Gastrocnemius medialis (tissue), 4 donors: Measurements from ENCODE around the gene RNF141. TPM values are rescaled to one million over a fixed set of nuclear protein-coding genes. Genes with fewer than 3 reads are reported as not detected.
A peak's percentile ranks its signal among the peaks of the same experiment; 100 is the strongest.

Experiments used
- ATAC-seq, 2 donors: fragments of 150-250 bp; one replicate each; pipeline ENCODE4 v1.9.1; 2016
- DNase-seq, 2 donors: peaks; one replicate each; pipeline ENCODE4 v3.0.0-alpha.2; 2019
- H3K27ac ChIP-seq, 4 donors: fragments of 200-600 bp; sonication (generic); 1 replicate in 1 of 4; 2 replicates in 3 of 4; pipeline ENCODE4 v1.5.1; 2016 to 2018; ENCODE audit warnings: mild to moderate bottlenecking in 2 of 4, moderate library complexity in 1 of 4
- H3K27me3 ChIP-seq, 3 donors: fragments of 200-600 bp; sonication (generic) in 2 of 3; 1 replicate in 1 of 3; 2 replicates in 2 of 3; pipeline versions ENCODE4 v1.5.1 to v1.6.0; 2016 to 2019; ENCODE audit warnings: mild to moderate bottlenecking in 1 of 3, moderate library complexity in 1 of 3
- H3K36me3 ChIP-seq, 2 donors: fragments of 200-600 bp; sonication (generic) in 1 of 2; one replicate each; pipeline ENCODE4 v1.5.1; 2017 to 2018
- H3K4me1 ChIP-seq, 2 donors: fragments of 200-600 bp; sonication (generic) in 1 of 2; one replicate each; pipeline ENCODE4 v1.5.1; 2016 to 2017; ENCODE audit warnings: mild to moderate bottlenecking in 2 of 2
- H3K4me3 ChIP-seq, 4 donors: fragments of 200-600 bp; sonication (generic) in 3 of 4; 1 replicate in 1 of 4; 2 replicates in 3 of 4; pipeline ENCODE4 v1.5.1; 2016 to 2019; ENCODE audit warnings: mild to moderate bottlenecking in 2 of 4
- H3K9me3 ChIP-seq, 3 donors: fragments of 200-600 bp; sonication (generic) in 2 of 3; 1 replicate in 1 of 3; 2 replicates in 2 of 3; pipeline ENCODE4 v1.5.1; 2016 to 2019
- POLR2A ChIP-seq, 2 donors: fragments of 450-650 bp; IDR thresholded peaks; one replicate each; pipeline ENCODE4 v1.6.1; 2017; ENCODE audit warnings: antibody characterized with exemption in 2 of 2, mild to moderate bottlenecking in 2 of 2, moderate library complexity in 2 of 2
- in situ Hi-C, 4 donors: fragments of 200-750 bp; cut with MboI; loops; one replicate each; pipeline versions ENCODE4 v1.15.0 to v1.8.0; 2017; ENCODE audit warnings: low sequenced_read_pairs in 4 of 4
- intact Hi-C: fragments of 100-400 bp; cut with DNase I; formaldehyde crosslinking; loops from one replicate; pipeline ENCODE4 v1.15.1; 2023; ENCODE audit warnings: low total_unique reads
- total RNA-seq, 4 donors: library from RNA; depleted of rRNA; stranded (reverse); fragments of >200 nt; gene quantifications; one replicate each; pipeline versions ENCODE4 v1.1.0 to v1.2.3, GENCODE V29; 2016
- TF ChIP-seq, protein P1 (sequence below), 5 experiments: fragments of 450-650 bp in 3 of 5; fragments of 200-600 bp in 2 of 5; sonication (generic) in 2 of 5; IDR thresholded peaks in 4 of 5; conservative IDR thresholded peaks in 1 of 5; 1 replicate in 4 of 5; 2 replicates in 1 of 5; pipeline ENCODE4 v1.5.1; 2016 to 2019; ENCODE audit warnings: antibody characterized with exemption in 5 of 5, mild to moderate bottlenecking in 3 of 5, moderate library complexity in 3 of 5

RNF141 gene
- total RNA-seq, 4 donors from 2014 or later = 16.8 to 38.2 (median 19.0) TPM

DNA sequence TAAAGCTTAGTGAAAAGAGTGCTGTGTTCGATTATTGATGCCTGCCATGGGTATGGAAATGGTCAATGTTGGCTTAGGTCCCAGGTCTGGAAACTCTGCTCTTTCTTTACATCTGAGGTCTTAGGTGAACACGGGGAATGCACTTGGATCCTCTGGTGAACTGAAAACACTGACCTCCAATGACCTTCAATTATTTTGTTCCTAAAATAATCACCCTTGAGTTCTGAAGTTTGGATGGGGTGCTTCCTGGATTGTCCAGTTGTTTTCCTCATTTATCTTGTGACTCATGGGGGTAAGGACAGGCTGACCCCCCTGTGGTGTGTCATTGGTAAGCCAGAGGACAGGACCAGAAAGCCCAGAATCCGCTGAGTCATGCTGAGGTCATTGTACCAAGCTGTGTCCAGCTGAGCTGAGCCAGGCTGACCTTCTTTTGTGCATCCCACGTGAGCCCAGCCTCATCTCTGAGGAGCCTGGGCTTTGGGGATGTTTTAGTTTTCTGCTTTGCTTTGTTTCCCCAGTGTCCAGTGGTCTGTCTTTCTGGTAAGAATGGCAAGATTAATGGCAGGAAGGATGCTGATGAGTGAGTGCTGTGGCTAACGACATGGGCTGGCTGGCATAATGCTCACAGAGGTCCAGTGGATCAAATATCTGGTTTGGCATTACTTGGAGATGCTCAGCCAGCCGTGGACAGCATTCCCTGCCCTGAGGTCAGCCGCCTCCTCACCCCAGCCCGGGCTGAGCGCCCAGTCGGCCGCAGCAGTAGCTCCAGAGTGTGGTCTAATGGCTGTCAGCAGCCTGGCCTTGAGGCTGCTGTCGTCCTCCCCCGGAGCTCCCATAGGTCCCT is 50.4 kb downstream of the RNF141 start:
- Histone ChIP-seq H3K27me3 (no peaks in the 10 kb centered on the region), H3K4me1 (peaks cover 28 to 29% of the 10 kb centered on the region in 2 donors), H3K36me3 (peaks cover 3 to 61% of the 10 kb centered on the region in 2 donors), H3K9me3 (no peaks in the 10 kb centered on the region), H3K4me3 (no peak overlapping the region), H3K27ac (peak overlapping the region; percentile 86 to 90 (median 88))
- in situ Hi-C loops = no loop called here
- peak; percentile 95 to 96 for DNase-seq
- intact Hi-C loops = loop anchor here (1.0 to 5.0 kb wide), 4 partner anchors 35 to 247 kb away; partner anchors contain the start of gene AMPD3
- peak; percentile 92 to 95 for ATAC-seq
- TF ChIP-seq, protein P1, sequence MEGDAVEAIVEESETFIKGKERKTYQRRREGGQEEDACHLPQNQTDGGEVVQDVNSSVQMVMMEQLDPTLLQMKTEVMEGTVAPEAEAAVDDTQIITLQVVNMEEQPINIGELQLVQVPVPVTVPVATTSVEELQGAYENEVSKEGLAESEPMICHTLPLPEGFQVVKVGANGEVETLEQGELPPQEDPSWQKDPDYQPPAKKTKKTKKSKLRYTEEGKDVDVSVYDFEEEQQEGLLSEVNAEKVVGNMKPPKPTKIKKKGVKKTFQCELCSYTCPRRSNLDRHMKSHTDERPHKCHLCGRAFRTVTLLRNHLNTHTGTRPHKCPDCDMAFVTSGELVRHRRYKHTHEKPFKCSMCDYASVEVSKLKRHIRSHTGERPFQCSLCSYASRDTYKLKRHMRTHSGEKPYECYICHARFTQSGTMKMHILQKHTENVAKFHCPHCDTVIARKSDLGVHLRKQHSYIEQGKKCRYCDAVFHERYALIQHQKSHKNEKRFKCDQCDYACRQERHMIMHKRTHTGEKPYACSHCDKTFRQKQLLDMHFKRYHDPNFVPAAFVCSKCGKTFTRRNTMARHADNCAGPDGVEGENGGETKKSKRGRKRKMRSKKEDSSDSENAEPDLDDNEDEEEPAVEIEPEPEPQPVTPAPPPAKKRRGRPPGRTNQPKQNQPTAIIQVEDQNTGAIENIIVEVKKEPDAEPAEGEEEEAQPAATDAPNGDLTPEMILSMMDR (IDR thresholded peaks at IDR 0.05 in 4 of 5, conservative IDR thresholded peaks at IDR 0.05 in 1 of 5) = no peak

DNA sequence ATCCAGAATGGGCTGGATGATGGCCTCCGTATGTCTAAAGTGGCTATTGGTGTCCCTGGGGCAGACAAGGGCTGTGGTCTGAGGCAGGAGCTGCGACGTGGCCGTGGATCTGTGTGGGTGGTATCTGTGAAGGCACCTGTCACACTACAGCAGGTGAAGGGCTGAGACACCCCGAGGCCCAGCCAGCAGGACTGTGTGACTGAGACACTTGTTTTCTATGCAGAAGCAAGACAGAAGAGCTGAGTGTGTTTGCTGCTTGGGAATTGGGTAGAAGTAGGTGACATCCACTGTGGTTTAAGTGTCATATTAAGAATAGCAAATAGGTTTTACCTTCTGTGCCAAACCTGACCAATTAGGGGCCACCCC is 51.0 kb downstream of the RNF141 start:
- no peak overlapping the region for H3K4me3 ChIP-seq
- H3K36me3 ChIP-seq = peaks cover 3 to 61% of the 10 kb centered on the region in 2 donors
- in situ Hi-C loops = no loop called here
- peak; percentile 46 to 52 for DNase-seq
- H3K27me3 ChIP-seq = no peaks in the 10 kb centered on the region
- H3K4me1 ChIP-seq = peaks cover 28 to 29% of the 10 kb centered on the region in 2 donors
- H3K27ac ChIP-seq = peak overlapping the region; percentile 86 to 90 (median 88)
- intact Hi-C loops = loop anchor here (1.0 to 5.0 kb wide), 4 partner anchors 35 to 247 kb away; partner anchors contain the start of gene AMPD3
- peak; percentile 41 to 42 for ATAC-seq
- TF ChIP-seq, protein P1 (IDR thresholded peaks at IDR 0.05 in 4 of 5, conservative IDR thresholded peaks at IDR 0.05 in 1 of 5) = no peak
- no peak for TF ChIP-seq POLR2A (IDR thresholded peaks at IDR 0.05)
- H3K9me3 ChIP-seq = no peaks in the 10 kb centered on the region

DNA sequence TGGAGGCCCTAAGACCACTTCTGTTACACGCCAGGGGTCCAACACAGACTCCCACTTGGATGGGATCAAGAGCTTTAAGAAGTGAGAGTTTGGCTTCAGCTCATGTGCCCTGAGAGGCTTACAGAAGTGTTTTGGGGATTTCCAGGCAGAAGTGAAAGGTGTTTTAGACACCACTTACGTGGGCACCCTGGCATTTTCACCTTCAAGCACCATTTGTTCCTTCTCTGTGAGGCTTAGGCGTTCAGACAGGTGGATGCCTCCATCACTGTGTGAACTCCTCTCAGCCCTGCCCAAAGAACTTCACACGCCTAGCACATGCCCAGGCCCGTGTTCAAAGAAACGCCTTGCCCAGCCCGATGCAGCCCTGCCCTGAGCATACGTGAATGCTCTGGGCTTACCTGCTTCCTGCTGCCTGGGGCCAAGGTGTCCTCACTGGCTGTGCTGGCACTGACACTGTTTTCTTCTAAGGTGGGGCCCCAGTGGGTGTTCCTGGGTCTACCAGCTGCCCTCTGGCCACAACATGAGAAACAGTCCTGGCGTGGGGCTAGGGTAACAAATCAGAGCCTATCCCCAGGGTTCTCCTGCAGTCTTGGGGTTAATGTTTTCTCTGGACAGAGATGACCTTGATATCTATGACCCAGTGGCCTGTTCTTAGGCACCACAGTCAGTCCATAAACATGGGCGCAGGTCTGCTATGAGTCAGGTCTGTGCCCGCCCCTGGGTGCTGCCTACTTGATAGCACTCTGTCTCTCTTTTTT is 51.9 kb downstream of the RNF141 start:
- Histone ChIP-seq H3K36me3 (peaks cover 3 to 61% of the 10 kb centered on the region in 2 donors), H3K4me1 (peaks cover 28 to 29% of the 10 kb centered on the region in 2 donors), H3K4me3 (no peak overlapping the region), H3K27ac (peak overlapping the region; percentile 86 to 90 (median 88)), H3K9me3 (no peaks in the 10 kb centered on the region), H3K27me3 (no peaks in the 10 kb centered on the region)
- intact Hi-C loops = no loop called here
- in situ Hi-C loops = no loop called here
- ATAC-seq (no peak), DNase-seq (no peak)
- no peak for TF ChIP-seq POLR2A (IDR thresholded peaks at IDR 0.05)
- TF ChIP-seq, protein P1 (IDR thresholded peaks at IDR 0.05 in 4 of 5, conservative IDR thresholded peaks at IDR 0.05 in 1 of 5) = no peak

DNA sequence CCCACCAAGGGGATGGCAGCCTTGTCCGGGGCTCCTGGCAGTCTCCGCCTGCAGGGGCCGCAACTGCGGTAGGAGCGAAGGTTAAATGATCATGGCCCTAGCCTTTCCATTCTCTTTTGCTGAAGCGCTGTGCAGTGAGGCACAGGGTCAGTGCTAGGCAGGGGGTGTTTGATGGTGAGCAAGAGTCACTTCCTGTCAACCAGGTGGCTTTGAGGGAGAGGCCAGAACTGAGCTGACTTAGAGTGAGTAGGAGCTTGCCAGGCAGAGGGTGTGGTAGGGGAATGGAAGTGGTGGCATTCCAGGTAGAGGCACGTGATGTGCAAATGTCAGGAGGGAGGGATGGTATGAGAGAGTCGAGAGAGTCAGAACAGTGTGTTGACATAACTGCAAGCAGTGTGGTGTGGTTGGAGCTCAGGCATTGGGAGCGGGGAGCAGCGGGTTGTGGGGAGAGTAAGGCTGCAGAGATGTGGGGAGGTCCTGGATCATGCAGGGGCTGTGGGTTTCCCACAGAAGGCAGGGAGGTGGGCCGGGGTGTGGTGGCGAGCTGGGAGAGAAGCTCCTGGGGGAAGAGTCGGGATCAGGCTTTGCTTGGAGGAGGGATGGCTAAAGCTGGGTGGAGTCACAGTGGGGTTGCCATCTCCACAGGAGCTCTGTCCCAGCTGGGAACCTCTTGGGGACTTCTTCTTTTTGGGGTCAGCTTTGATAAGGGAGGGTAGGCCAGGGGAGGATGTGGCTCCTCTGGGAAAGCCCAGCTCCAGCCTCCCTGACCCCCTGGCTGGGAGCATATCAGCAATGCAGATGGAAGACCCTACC is 52.7 kb downstream of the RNF141 start:
- TF ChIP-seq, protein P1 (IDR thresholded peaks at IDR 0.05 in 4 of 5, conservative IDR thresholded peaks at IDR 0.05 in 1 of 5) = no peak
- no peak for TF ChIP-seq POLR2A (IDR thresholded peaks at IDR 0.05)
- Histone ChIP-seq H3K9me3 (no peaks in the 10 kb centered on the region), H3K4me3 (no peak overlapping the region), H3K4me1 (peaks cover 28 to 29% of the 10 kb centered on the region in 2 donors), H3K27me3 (no peaks in the 10 kb centered on the region), H3K36me3 (peaks cover 0 to 61% of the 10 kb centered on the region in 2 donors), H3K27ac (peak overlapping the region; percentile 86 to 90 (median 88))
- in situ Hi-C loops (no loop called here), intact Hi-C loops (no loop called here)
- ATAC-seq = no peak
- DNase-seq = no peak
